ENCODE data around the gene EPB41L4B.

Gene EPB41L4B

GRCh38 chr9:109320331-109320741, 523 bp downstream of the EPB41L4B start:
- DNase-seq (ENCODE audit: low read depth): no peak

- no peak for DNase-seq (ENCODE audit: low read depth)
These were observed 1.1 kb downstream of the EPB41L4B start for GRCh38 chr9:109319626-109320241.

- no peak for DNase-seq (ENCODE audit: low read depth)
These were observed 1.7 kb downstream of the EPB41L4B start for GRCh38 chr9:109319017-109319625.

- no peak for DNase-seq (ENCODE audit: low read depth)
These were observed 2.7 kb downstream of the EPB41L4B start for GRCh38 chr9:109317979-109318741.

GRCh38 chr9:109317311-109317978, 3.4 kb downstream of the EPB41L4B start:
- DNase-seq (ENCODE audit: low read depth): no peak

- no peak for DNase-seq (ENCODE audit: low read depth)
These were observed 4.6 kb downstream of the EPB41L4B start for GRCh38 chr9:109316207-109316640.

- DNase-seq (ENCODE audit: low read depth): no peak
These were observed 5.2 kb downstream of the EPB41L4B start for GRCh38 chr9:109315480-109316206.

GRCh38 chr9:109314011-109314531, 6.8 kb downstream of the EPB41L4B start:
- DNase-seq (ENCODE audit: low read depth): no peak

- DNase-seq (ENCODE audit: low read depth): no peak
These were observed 7.5 kb downstream of the EPB41L4B start for GRCh38 chr9:109313351-109313750.

- DNase-seq (ENCODE audit: low read depth): no peak
These were observed 8.1 kb downstream of the EPB41L4B start for GRCh38 chr9:109312783-109313182.

- no peak for DNase-seq (ENCODE audit: low read depth)
These were observed 9.1 kb downstream of the EPB41L4B start for GRCh38 chr9:109311731-109312130.

- no peak for DNase-seq (ENCODE audit: low read depth)
These were observed 9.6 kb downstream of the EPB41L4B start for GRCh38 chr9:109311286-109311685.

GRCh38 chr9:109310486-109310901, 10.4 kb downstream of the EPB41L4B start:
- DNase-seq (ENCODE audit: low read depth): no peak

- DNase-seq (ENCODE audit: low read depth): no peak
These were observed 11.6 kb downstream of the EPB41L4B start for GRCh38 chr9:109309282-109309681.

- DNase-seq (ENCODE audit: low read depth): no peak
These were observed 13.2 kb downstream of the EPB41L4B start for GRCh38 chr9:109307380-109308240.

- DNase-seq (ENCODE audit: low read depth): no peak
These were observed 15.1 kb downstream of the EPB41L4B start for GRCh38 chr9:109305801-109306200.

- DNase-seq (ENCODE audit: low read depth): no peak
These were observed 16.5 kb downstream of the EPB41L4B start for GRCh38 chr9:109304347-109304746.

GRCh38 chr9:109303900-109304299, 17.0 kb downstream of the EPB41L4B start:
- DNase-seq (ENCODE audit: low read depth): no peak

GRCh38 chr9:109302606-109303005, 18.3 kb downstream of the EPB41L4B start:
- no peak for DNase-seq (ENCODE audit: low read depth)

GRCh38 chr9:109301012-109301411, 19.8 kb downstream of the EPB41L4B start:
- DNase-seq (ENCODE audit: low read depth): no peak

- DNase-seq (ENCODE audit: low read depth): no peak
These were observed 21.0 kb downstream of the EPB41L4B start for GRCh38 chr9:109299891-109300290.
